Activated CD8-positive, alpha-beta memory T cell treated with anti-CD3 and anti-CD28 coated beads for 36 hours (primary cell): ENCODE measurements around the gene DBH. TPM values are rescaled to one million over a fixed set of nuclear protein-coding genes. Genes with fewer than 3 reads are reported as not detected.
"Not testable (repeated sequence)": the region's sequence is repeated elsewhere in the genome, so short reads cannot be mapped to it uniquely, and the experiment has no call there.

Experiments used
- CTCF ChIA-PET: fragments of 350-600 bp; sonication (Branson Sonifier 250); formaldehyde crosslinking; loops from one replicate; lab custom pipeline; 2021; ENCODE audit warnings: antibody characterized with exemption; lab: Charles Lee
- POLR2A ChIA-PET: fragments of 350-600 bp; sonication (Branson Sonifier 250); formaldehyde crosslinking; loops from one replicate; lab custom pipeline; 2021; ENCODE audit warnings: antibody characterized with exemption; lab: Charles Lee
- total RNA-seq, 2 experiments: library from RNA; stranded (reverse); gene quantifications; one replicate each; pipeline ENCODE4 v1.2.3, GENCODE V29; 2021

Gene DBH
- total RNA-seq, 2 experiments from 2014 or later = not detected

GRCh38 chr9:133615606-133616188 is 20.5 kb upstream of the DBH start:
- CTCF ChIA-PET = interaction anchor here (1.9 kb wide), 1 partner anchor 112 kb away, joined by 4 read pairs; no protein-coding TSS in a partner anchor

GRCh38 chr9:133616643-133617405 is 19.3 kb upstream of the DBH start:
- ChIA-PET CTCF (interaction anchor here (1.9 kb wide), 1 partner anchor 111 kb away, joined by 4 read pairs; no protein-coding TSS in a partner anchor), POLR2A (no interaction called here)

More at GRCh38 chr9:133615606-133616188, 20.5 kb upstream of the DBH start:
- POLR2A ChIA-PET = no interaction called here

- ChIA-PET POLR2A (no interaction called here), CTCF (no interaction called here)
Measured at GRCh38 chr9:133618726-133619125, 17.4 kb upstream of the DBH start.

GRCh38 chr9:133619791-133620190 is 16.4 kb upstream of the DBH start:
- ChIA-PET CTCF (no interaction called here), POLR2A (no interaction called here)

- CTCF ChIA-PET = no interaction called here
- POLR2A ChIA-PET = no interaction called here
Measured at GRCh38 chr9:133621725-133622267, 14.4 kb upstream of the DBH start.

- POLR2A ChIA-PET = no interaction called here
- CTCF ChIA-PET = no interaction called here
Measured at GRCh38 chr9:133622555-133622954, 13.6 kb upstream of the DBH start.

GRCh38 chr9:133626008-133626407 is 10.2 kb upstream of the DBH start:
- CTCF ChIA-PET, POLR2A ChIA-PET: not testable (repeated sequence)

- POLR2A ChIA-PET = no interaction called here
- CTCF ChIA-PET = no interaction called here
Measured at GRCh38 chr9:133627341-133627740, 8.8 kb upstream of the DBH start.

- ChIA-PET CTCF (no interaction called here), POLR2A (no interaction called here)
Measured at GRCh38 chr9:133628766-133629165, 7.4 kb upstream of the DBH start.

- CTCF ChIA-PET = no interaction called here
- POLR2A ChIA-PET = no interaction called here
Measured at GRCh38 chr9:133629221-133630110, 6.7 kb upstream of the DBH start.

- CTCF ChIA-PET = no interaction called here
- POLR2A ChIA-PET = no interaction called here
Measured at GRCh38 chr9:133631111-133631510, 5.1 kb upstream of the DBH start.

GRCh38 chr9:133632806-133633680 is 3.1 kb upstream of the DBH start:
- POLR2A ChIA-PET = no interaction called here
- CTCF ChIA-PET = no interaction called here

- CTCF ChIA-PET = no interaction called here
- POLR2A ChIA-PET = no interaction called here
Measured at GRCh38 chr9:133633681-133634080, 2.5 kb upstream of the DBH start.

- ChIA-PET CTCF (no interaction called here), POLR2A (no interaction called here)
Measured at GRCh38 chr9:133634081-133634691, 2.0 kb upstream of the DBH start.

GRCh38 chr9:133635098-133635497 is 1.1 kb upstream of the DBH start:
- POLR2A ChIA-PET = no interaction called here
- CTCF ChIA-PET = no interaction called here

- POLR2A ChIA-PET = no interaction called here
- CTCF ChIA-PET = no interaction called here
Measured at GRCh38 chr9:133636902-133637301, 739 bp downstream of the DBH start.

GRCh38 chr9:133637451-133638055 is 1.4 kb downstream of the DBH start:
- POLR2A ChIA-PET = no interaction called here
- CTCF ChIA-PET = no interaction called here

GRCh38 chr9:133638076-133638475 is 1.9 kb downstream of the DBH start:
- ChIA-PET CTCF (no interaction called here), POLR2A (no interaction called here)
